ENCODE measurements around the gene RRP15. TPM values are rescaled to one million over a fixed set of nuclear protein-coding genes. Genes with fewer than 3 reads are reported as not detected.

The RRP15 gene
- total and polyA plus RNA-seq, 10 donors, result 2.2 to 22.7 (median 10.6) TPM

DNA sequence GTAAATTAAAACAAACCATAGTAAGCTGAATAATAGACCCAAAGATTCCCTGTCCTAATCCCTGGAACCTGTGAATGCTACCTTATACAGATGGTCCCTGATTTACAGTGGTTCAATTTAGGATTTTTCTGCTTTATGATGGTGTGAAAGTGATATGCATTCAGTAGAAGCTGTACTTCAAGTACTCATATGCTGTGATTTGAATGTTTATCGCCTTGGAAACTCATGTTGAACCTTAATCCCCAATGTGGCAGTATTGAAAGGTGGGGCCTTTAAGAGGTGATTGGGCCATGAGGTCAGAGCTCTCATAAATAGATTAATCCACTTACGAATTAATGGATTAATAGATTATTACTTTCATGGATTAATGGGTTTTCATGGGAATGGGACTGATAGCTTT lies 10.6 kb upstream of the RRP15 start:
- intact Hi-C loops (cut with DNase I; ENCODE audit: low total_unique reads), result no loop called here
- WGBS, 5 donors, result 82 to 90% (median 85%) methylated on average over 2 of the region's 2 CpGs
- Histone ChIP-seq H3K27ac (no peak overlapping the region), H3K27me3 (replicated peaks in 1 of 7) (no peaks in the 10 kb centered on the region), H3K4me3 (no peak overlapping the region), H3K9me3 (no peaks in the 10 kb centered on the region), H3K36me3 (no peaks in the 10 kb centered on the region), H3K4me1 (no peaks in the 10 kb centered on the region)
- TF ChIP-seq POLR2A (IDR thresholded peaks at IDR 0.05), result no peak
- TF ChIP-seq CTCF (IDR thresholded peaks at IDR 0.05 in 8 of 11, conservative IDR thresholded peaks at IDR 0.05 in 3 of 11), result no peak
- TF ChIP-seq POLR2AphosphoS5 (IDR thresholded peaks at IDR 0.05), result no peak
- DNase-seq, result no peak

DNA sequence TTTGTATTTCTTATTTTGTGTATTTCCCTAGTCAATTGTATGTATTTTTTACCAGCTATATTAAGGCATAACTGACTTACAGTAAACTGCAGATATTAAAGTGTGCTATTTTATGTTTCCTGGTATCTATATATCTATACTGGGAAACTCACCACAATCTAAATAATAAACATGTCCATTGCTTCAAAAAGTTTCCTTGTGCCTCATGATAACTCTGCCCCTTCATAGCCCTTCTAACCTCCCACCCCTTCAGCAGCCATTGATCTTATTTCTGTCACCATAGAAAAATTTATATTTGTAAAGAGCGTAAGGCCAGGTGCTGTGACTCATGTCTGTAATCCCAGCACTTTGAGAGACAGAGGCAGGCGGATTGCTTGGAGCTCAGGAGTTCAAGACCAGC lies 9.3 kb upstream of the RRP15 start:
- DNase-seq, result no peak
- 78 to 89% (median 81%) methylated on average over 2 of the region's 2 CpGs for WGBS, 5 donors
- Histone ChIP-seq H3K27ac (no peak overlapping the region), H3K36me3 (no peaks in the 10 kb centered on the region), H3K27me3 (replicated peaks in 1 of 7) (peaks cover 0 to 6% (median 0%) of the 10 kb centered on the region in 7 donors), H3K9me3 (peaks cover 0 to under 1% (median 0%) of the 10 kb centered on the region in 8 donors), H3K4me3 (no peak overlapping the region), H3K4me1 (no peaks in the 10 kb centered on the region)
- TF ChIP-seq POLR2AphosphoS5 (IDR thresholded peaks at IDR 0.05), result no peak
- no peak for TF ChIP-seq CTCF (IDR thresholded peaks at IDR 0.05 in 8 of 11, conservative IDR thresholded peaks at IDR 0.05 in 3 of 11)
- TF ChIP-seq POLR2A (IDR thresholded peaks at IDR 0.05), result no peak
- intact Hi-C loops (cut with DNase I; ENCODE audit: low total_unique reads), result no loop called here

DNA sequence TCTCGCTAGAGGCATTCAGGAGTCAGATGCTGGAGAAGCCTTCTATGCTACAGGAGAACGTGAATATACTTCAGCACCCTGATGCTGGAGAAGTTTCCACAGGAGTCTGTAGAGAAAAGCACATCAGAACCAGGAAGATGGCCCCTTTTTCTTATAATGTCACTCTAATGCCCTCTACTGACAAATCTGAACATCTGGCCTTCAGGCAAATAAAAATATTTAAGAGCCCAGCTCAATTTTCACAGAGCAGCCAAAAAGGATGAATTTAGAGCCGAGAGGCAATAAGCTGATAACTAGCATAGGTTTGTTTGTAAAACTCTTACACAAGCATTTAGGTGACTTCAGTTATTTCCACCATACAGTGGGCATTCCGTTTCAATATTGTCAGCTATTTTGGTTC lies 3.8 kb upstream of the RRP15 start:
- H3K27ac ChIP-seq, result no peak overlapping the region
- peaks cover 5 to 18% (median 13%) of the 10 kb centered on the region in 6 donors for H3K4me1 ChIP-seq
- no peaks in the 10 kb centered on the region for H3K36me3 ChIP-seq
- no peak for DNase-seq
- peaks cover 0 to 8% (median 3%) of the 10 kb centered on the region in 8 donors for H3K9me3 ChIP-seq
- intact Hi-C loops (cut with DNase I; ENCODE audit: low total_unique reads), result no loop called here
- H3K27me3 ChIP-seq (replicated peaks in 1 of 7), result peaks cover 0 to 8% (median 0%) of the 10 kb centered on the region in 7 donors
- no peak overlapping the region for H3K4me3 ChIP-seq
- TF ChIP-seq POLR2A (IDR thresholded peaks at IDR 0.05), result no peak
- no peak for TF ChIP-seq POLR2AphosphoS5 (IDR thresholded peaks at IDR 0.05)
- TF ChIP-seq CTCF (IDR thresholded peaks at IDR 0.05 in 8 of 11, conservative IDR thresholded peaks at IDR 0.05 in 3 of 11), result no peak
- WGBS, 5 donors, result 82 to 91% (median 86%) methylated on average over 4 of the region's 4 CpGs

GRCh38 chr1:218284377-218284916 lies 646 bp upstream of the RRP15 start:
- DNase-seq, result peak; percentile 85
- Histone ChIP-seq H3K4me1 (peaks cover 11 to 46% (median 28%) of the 10 kb centered on the region in 6 donors), H3K27ac (peak overlapping the region; percentile 68 to 90 (median 80)), H3K9me3 (peaks cover 0 to 8% (median 3%) of the 10 kb centered on the region in 8 donors), H3K27me3 (replicated peaks in 1 of 7) (peaks cover 0 to 8% (median 0%) of the 10 kb centered on the region in 7 donors), H3K36me3 (no peaks in the 10 kb centered on the region), H3K4me3 (peak overlapping the region; percentile 74 to 93 (median 88))
- intact Hi-C loops (cut with DNase I; ENCODE audit: low total_unique reads), result no loop called here
- WGBS, 5 donors, result 7 to 16% (median 10%) methylated on average over 23 to 26 of the region's 26 CpGs
- TF ChIP-seq POLR2AphosphoS5 (IDR thresholded peaks at IDR 0.05) (no peak), POLR2A (IDR thresholded peaks at IDR 0.05) (no peak), CTCF (IDR thresholded peaks at IDR 0.05 in 8 of 11, conservative IDR thresholded peaks at IDR 0.05 in 3 of 11) (no peak)
